ENCODE data around the gene TBX1. TPM values are rescaled to one million over a fixed set of nuclear protein-coding genes. Genes with fewer than 3 reads are reported as not detected.

TBX1 gene
- total and polyA plus RNA-seq, 2 of the 8 experiments (the other 6 are each of a cell fraction or from before 2014, with no cell fraction given): 0.28 TPM; not detected in 1

- Histone ChIP-seq H3K4me2 (ENCODE audit: insufficient read depth in 1 of 2, low read depth in 2 of 2, low read length in 2 of 2) (no peak overlapping the region), H2BK120ac (replicated peaks; ENCODE audit: low read depth, low read length) (no peak overlapping the region), H2BK15ac (ENCODE audit: low read length) (no peak overlapping the region), H2BK5ac (ENCODE audit: low read depth, low read length) (no peak overlapping the region), H3K27me3 (replicated peaks in 1 of 4; ENCODE audit: control insufficient read depth in 3 of 4, extremely low read depth in 1 of 4, insufficient read depth in 3 of 4, low read length in 3 of 4) (peaks cover 0 to 2% (median 0%) of the 10 kb centered on the region in 4 experiments; a peak in 1 of 7 replicates), H2BK20ac (ENCODE audit: low read length) (no peak overlapping the region), H3K18ac (ENCODE audit: extremely low read depth, low read length) (no peak overlapping the region), H3K79me1 (ENCODE audit: low read depth, low read length) (no peaks in the 10 kb centered on the region), H3K4me3 (ENCODE audit: extremely low read depth in 1 of 4, insufficient read depth in 2 of 4, low read depth in 3 of 4, low read length in 4 of 4) (no peak overlapping the region), H3K56ac (replicated peaks; ENCODE audit: insufficient read length, low read depth, low read length) (no peak overlapping the region), H3K9me3 (ENCODE audit: insufficient read depth in 2 of 2, low read depth in 1 of 2, low read length in 1 of 2) (no peaks in the 10 kb centered on the region), H3K79me2 (ENCODE audit: control insufficient read depth in 1 of 2, insufficient read depth in 2 of 2, low read length in 2 of 2) (no peaks in the 10 kb centered on the region), H4K20me1 (replicated peaks in 1 of 2; ENCODE audit: control insufficient read depth in 1 of 2, insufficient read depth in 2 of 2, low read length in 2 of 2) (peaks cover 0 to 5% of the 10 kb centered on the region in 2 experiments), H4K5ac (ENCODE audit: insufficient read length, low read depth, low read length) (no peak overlapping the region), H3K27ac (ENCODE audit: low read depth, low read length) (no peak overlapping the region), H3K36me3 (ENCODE audit: control insufficient read depth in 2 of 4, insufficient read depth in 4 of 4, low read length in 3 of 4) (no peaks in the 10 kb centered on the region), H2BK12ac (ENCODE audit: low read depth, low read length) (no peak overlapping the region), H2AK5ac (ENCODE audit: low read depth, low read length) (no peak overlapping the region), H3K9ac (replicated peaks in 1 of 4; ENCODE audit: extremely low read depth in 1 of 4, low read depth in 3 of 4, low read length in 3 of 4) (no peak overlapping the region), H3K14ac (ENCODE audit: insufficient read length) (no peak overlapping the region), H3K23me2 (ENCODE audit: low read depth, low read length) (no peaks in the 10 kb centered on the region), H3K23ac (ENCODE audit: insufficient read length) (no peak overlapping the region), H3K4ac (replicated peaks; ENCODE audit: insufficient read length, low read depth, low read length) (no peak overlapping the region), H2AFZ (ENCODE audit: low read length) (no peak overlapping the region), H4K91ac (replicated peaks; ENCODE audit: insufficient read length, low read length) (no peak overlapping the region), H3K4me1 (replicated peaks in 1 of 4; ENCODE audit: control insufficient read depth in 3 of 4, insufficient read depth in 4 of 4, low read length in 3 of 4) (peaks cover 0 to 9% (median 0%) of the 10 kb centered on the region in 4 experiments; a peak in 2 of 7 replicates), H4K8ac (ENCODE audit: extremely low read depth, insufficient read depth, low read length) (no peak overlapping the region)
- WGBS, 2 experiments (ENCODE audit: extremely low coverage in 1 of 2, insufficient coverage in 1 of 2, insufficient read length in 1 of 2, insufficient replicate concordance in 2 of 2, low coverage in 1 of 2, low lambda C conversion rate in 2 of 2, missing lambda C conversion rate in 1 of 2): 83% methylated on average over 6 of the region's 6 CpGs; no CpG with 5 or more reads in 1 of the 2 experiments
- ChIA-PET POLR2A (ENCODE audit: partially characterized antibody) (interaction anchor here (1.3 kb wide), 1 partner anchor 68 kb away, joined by 3 read pairs; the partner anchor contains the start of genes GNB1L and RTL10), CTCF (ENCODE audit: partially characterized antibody) (interaction anchor here (1.0 to 3.7 kb wide), 6 partner anchors 14 to 126 kb away, joined by 3 to 20 read pairs (median 5); no protein-coding TSS in a partner anchor)
- FAIRE-seq (no peak), DNase-seq (ENCODE audit: low read depth in 1 of 2, low spot score in 2 of 2) (no peak)
- no peak for TF ChIP-seq SAP30 (IDR thresholded peaks at IDR 0.05; ENCODE audit: insufficient read depth, insufficient replicate concordance, low read length)
- TF ChIP-seq NANOG (IDR thresholded peaks at IDR 0.05; ENCODE audit: insufficient read depth, low read depth, low read length, poor library complexity, severe bottlenecking): no peak
- no peak for TF ChIP-seq CHD2 (IDR thresholded peaks at IDR 0.05; ENCODE audit: low read length)
- TF ChIP-seq HDAC2 (IDR thresholded peaks at IDR 0.05; ENCODE audit: borderline replicate concordance in 1 of 2, low read depth in 2 of 2, low read length in 2 of 2): no peak
- no peak for TF ChIP-seq SUZ12 (IDR thresholded peaks at IDR 0.05; ENCODE audit: low read length)
- no peak for TF ChIP-seq CREB1 (IDR thresholded peaks at IDR 0.05)
These were observed 25.6 kb downstream of the TBX1 start for GRCh38 chr22:19786264-19786585.
